Measurements from ENCODE around the gene SLC51B. TPM values are rescaled to one million over a fixed set of nuclear protein-coding genes. Genes with fewer than 3 reads are reported as not detected.
"Not testable (repeated sequence)": the region's sequence is repeated elsewhere in the genome, so short reads cannot be mapped to it uniquely, and the experiment has no call there.

The SLC51B gene
- total RNA-seq, 1 experiment from 2014 or later, result not detected

DNA sequence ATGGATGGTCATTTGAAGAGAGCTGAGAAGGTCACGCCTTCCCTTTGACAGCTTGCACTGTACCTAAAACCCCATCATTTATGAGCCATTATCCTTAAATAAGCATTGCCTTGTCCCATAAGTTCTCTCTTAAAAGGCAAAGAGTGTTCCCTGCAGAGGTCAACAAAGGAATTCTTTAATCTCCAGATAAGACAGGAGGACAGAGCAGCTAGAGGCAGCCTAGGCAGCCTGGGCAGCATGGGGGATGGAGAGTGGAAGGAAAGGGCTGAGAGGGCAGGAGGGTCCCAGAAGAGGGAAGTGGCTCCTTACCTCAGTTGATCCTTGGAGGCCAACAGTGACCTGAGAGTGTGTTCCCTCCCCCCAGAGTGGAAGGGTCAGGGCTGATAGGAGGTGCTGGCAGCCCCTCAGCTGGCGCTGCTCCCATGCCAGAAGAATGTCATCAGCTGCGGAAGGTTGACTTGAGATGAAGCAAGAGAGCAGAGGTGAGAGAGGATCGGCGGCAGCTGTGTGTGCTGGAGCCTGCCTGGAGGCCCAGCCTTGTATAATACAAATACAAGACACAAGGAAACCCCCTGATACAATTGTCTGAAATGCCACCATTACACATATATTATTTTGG lies 44.1 kb downstream of the SLC51B start:
- Histone ChIP-seq H3K27ac (ENCODE audit: low read depth, low read length, poor library complexity, severe bottlenecking) (no peak overlapping the region), H3K36me3 (ENCODE audit: insufficient read depth, low read length, poor library complexity, severe bottlenecking) (no peaks in the 10 kb centered on the region), H3K27me3 (replicated peaks; ENCODE audit: insufficient read depth, low read depth, low read length, poor library complexity) (no peaks in the 10 kb centered on the region), H3K4me1 (ENCODE audit: insufficient read depth, low read length, poor library complexity, severe bottlenecking) (no peaks in the 10 kb centered on the region), H3K9me3 (ENCODE audit: low read depth, low read length, poor library complexity, severe bottlenecking) (no peaks in the 10 kb centered on the region), H3K4me3 (ENCODE audit: low read depth, low read length, poor library complexity, severe bottlenecking) (no peak overlapping the region)
- no peak for DNase-seq (ENCODE audit: low spot score)
- ChIA-PET CTCF (no interaction called here), POLR2A (ENCODE audit: low non-redundant PET) (no interaction called here)
- BruUV-seq (replicated peaks), result no TSS peak
- TF ChIP-seq CTCF (conservative IDR thresholded peaks at IDR 0.05; ENCODE audit: low read depth, low read length) (no peak), EZH2 (IDR thresholded peaks at IDR 0.05; ENCODE audit: borderline replicate concordance, low read depth, low read length, poor library complexity, severe bottlenecking) (no peak)
- intact Hi-C loops (cut with micrococcal nuclease; ENCODE audit: unreplicated experiment), result loop anchor here (5.0 kb wide), 1 partner anchor 37 kb away; no protein-coding TSS in a partner anchor

GRCh38 chr15:65091946-65092770 lies 47.0 kb downstream of the SLC51B start:
- CTCF ChIA-PET, result no interaction called here
- no peaks in the 10 kb centered on the region for H3K27me3 ChIP-seq (replicated peaks; ENCODE audit: insufficient read depth, low read depth, low read length, poor library complexity)
- POLR2A ChIA-PET (ENCODE audit: low non-redundant PET), result no interaction called here
- H3K27ac ChIP-seq (ENCODE audit: low read depth, low read length, poor library complexity, severe bottlenecking), result no peak overlapping the region
- no peak overlapping the region for H3K4me3 ChIP-seq (ENCODE audit: low read depth, low read length, poor library complexity, severe bottlenecking)
- TF ChIP-seq EZH2 (IDR thresholded peaks at IDR 0.05; ENCODE audit: borderline replicate concordance, low read depth, low read length, poor library complexity, severe bottlenecking), result no peak
- TF ChIP-seq CTCF (conservative IDR thresholded peaks at IDR 0.05; ENCODE audit: low read depth, low read length), result no peak
- intact Hi-C loops (cut with micrococcal nuclease; ENCODE audit: unreplicated experiment), result no loop called here
- no peaks in the 10 kb centered on the region for H3K4me1 ChIP-seq (ENCODE audit: insufficient read depth, low read length, poor library complexity, severe bottlenecking)
- no peaks in the 10 kb centered on the region for H3K9me3 ChIP-seq (ENCODE audit: low read depth, low read length, poor library complexity, severe bottlenecking)
- no peaks in the 10 kb centered on the region for H3K36me3 ChIP-seq (ENCODE audit: insufficient read depth, low read length, poor library complexity, severe bottlenecking)
- DNase-seq (ENCODE audit: low spot score), result no peak
- no TSS peak for BruUV-seq (replicated peaks)

DNA sequence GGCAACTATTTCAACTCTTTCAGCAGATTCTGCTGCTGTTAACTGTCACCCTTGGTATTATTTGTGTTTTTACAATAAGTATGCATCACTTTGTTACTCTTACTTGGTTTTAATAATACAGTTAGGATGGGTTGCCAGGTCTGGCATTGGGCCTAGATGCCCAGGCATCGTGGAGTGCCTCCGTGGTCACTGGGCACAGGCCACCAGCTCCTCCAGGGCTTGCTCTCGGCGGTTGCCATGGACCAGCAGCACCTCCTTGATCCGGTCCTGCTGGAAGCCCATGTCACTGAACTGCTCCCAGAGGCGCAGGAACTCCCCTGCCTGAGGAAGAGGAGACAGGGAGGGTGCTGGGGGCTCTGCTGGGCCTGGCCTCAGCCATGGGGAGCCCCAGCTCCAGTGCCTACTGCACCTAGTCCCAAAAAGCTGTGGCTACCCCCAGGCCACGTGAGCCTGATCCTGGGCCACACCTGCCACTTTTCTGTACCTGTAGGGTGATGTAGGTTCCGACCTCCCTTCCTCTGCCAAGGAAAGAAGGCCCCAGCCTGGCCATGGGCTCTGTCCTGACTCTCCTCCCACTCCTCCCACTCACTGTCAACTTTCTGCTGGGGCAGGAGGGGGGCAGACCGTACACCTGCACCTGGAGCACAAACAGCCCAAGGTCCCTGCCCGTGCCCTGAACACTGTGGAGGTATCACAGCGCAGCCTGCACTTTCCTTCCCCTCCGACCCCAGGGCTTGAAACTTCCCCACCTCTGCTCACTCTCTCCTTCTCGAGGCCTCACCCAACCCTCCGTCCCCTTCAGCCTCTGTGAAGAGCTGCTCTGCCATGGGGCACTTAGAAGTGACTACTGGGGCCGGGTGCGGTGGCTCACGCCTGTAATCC lies 48.0 kb downstream of the SLC51B start:
- no TSS peak for BruUV-seq (replicated peaks)

GRCh38 chr15:65093793-65094170 lies 48.6 kb downstream of the SLC51B start:
- H3K9me3 ChIP-seq (ENCODE audit: low read depth, low read length, poor library complexity, severe bottlenecking); intact Hi-C loops (cut with micrococcal nuclease; ENCODE audit: unreplicated experiment); BruUV-seq (replicated peaks); POLR2A ChIA-PET (ENCODE audit: low non-redundant PET); H3K27me3 ChIP-seq (replicated peaks; ENCODE audit: insufficient read depth, low read depth, low read length, poor library complexity); CTCF ChIA-PET; H3K4me3 ChIP-seq (ENCODE audit: low read depth, low read length, poor library complexity, severe bottlenecking); DNase-seq (ENCODE audit: low spot score); H3K36me3 ChIP-seq (ENCODE audit: insufficient read depth, low read length, poor library complexity, severe bottlenecking); H3K4me1 ChIP-seq (ENCODE audit: insufficient read depth, low read length, poor library complexity, severe bottlenecking); H3K27ac ChIP-seq (ENCODE audit: low read depth, low read length, poor library complexity, severe bottlenecking): not testable (repeated sequence)

More for the DNA sequence above, 48.0 kb downstream of the SLC51B start:
- Histone ChIP-seq H3K4me3 (ENCODE audit: low read depth, low read length, poor library complexity, severe bottlenecking) (no peak overlapping the region), H3K27ac (ENCODE audit: low read depth, low read length, poor library complexity, severe bottlenecking) (no peak overlapping the region), H3K27me3 (replicated peaks; ENCODE audit: insufficient read depth, low read depth, low read length, poor library complexity) (no peaks in the 10 kb centered on the region), H3K36me3 (ENCODE audit: insufficient read depth, low read length, poor library complexity, severe bottlenecking) (no peaks in the 10 kb centered on the region), H3K4me1 (ENCODE audit: insufficient read depth, low read length, poor library complexity, severe bottlenecking) (no peaks in the 10 kb centered on the region), H3K9me3 (ENCODE audit: low read depth, low read length, poor library complexity, severe bottlenecking) (no peaks in the 10 kb centered on the region)
- CTCF ChIA-PET, result no interaction called here
- no peak for DNase-seq (ENCODE audit: low spot score)
- POLR2A ChIA-PET (ENCODE audit: low non-redundant PET), result no interaction called here
- intact Hi-C loops (cut with micrococcal nuclease; ENCODE audit: unreplicated experiment), result no loop called here
- TF ChIP-seq EZH2 (IDR thresholded peaks at IDR 0.05; ENCODE audit: borderline replicate concordance, low read depth, low read length, poor library complexity, severe bottlenecking) (no peak), CTCF (conservative IDR thresholded peaks at IDR 0.05; ENCODE audit: low read depth, low read length) (no peak)

Data from A673 (cell line).